GM12878 (cell line): ENCODE measurements around the gene GLT6D1. TPM values are rescaled to one million over a fixed set of nuclear protein-coding genes. Genes with fewer than 3 reads are reported as not detected.

Source experiments
- ATAC-seq: fragments of 200-7000 bp; cut with Tn5 transposase; 3 replicates; pipeline ENCODE4 v1.9.1; 2020; ENCODE audit warnings: mild to moderate bottlenecking, moderate library complexity
- BruUV-seq: library from RNA; stranded (reverse); fragments of 400-500 nt; replicated peaks from 2 replicates; lab custom pipeline; 2021; lab: Mats Ljungman, UMichigan
- CTCF ChIA-PET: fragments of 300-600 bp; sonication (Branson Sonifier 250); formaldehyde crosslinking; extraction: SDS; loops from one replicate; lab custom pipeline; 2021; ENCODE audit warnings: inconsistent platforms; lab: Yijun Ruan, JAX
- POLR2A ChIA-PET: fragments of 350-600 bp; formaldehyde crosslinking; extraction: SDS; loops from one replicate; lab custom pipeline; 2021; ENCODE audit warnings: inconsistent platforms; lab: Charles Lee
- RAD21 ChIA-PET: fragments of 300-600 bp; sonication (Branson Sonifier 250); formaldehyde crosslinking; loops from one replicate; lab custom pipeline; 2023; ENCODE audit warnings: antibody characterized with exemption; ENCODE audit not compliant: unreplicated experiment; lab: Charles Lee
- SMC1A ChIA-PET: fragments of 300-600 bp; sonication (Branson Sonifier 250); formaldehyde crosslinking; loops from one replicate; lab custom pipeline; 2023; ENCODE audit not compliant: unreplicated experiment, uncharacterized antibody; lab: Charles Lee
- DNase-seq: peaks from one replicate; pipeline ENCODE4 v3.0.0-alpha.2; 2011; ENCODE audit warnings: low read depth, low spot score
- FAIRE-seq: peaks from 3 replicates; lab custom pipeline; 2011; peaks lifted over from hg19 to GRCh38; lab: Jason Lieb, UNC
- H2AFZ ChIP-seq: 2 replicates; pipeline ENCODE4 v1.6.0; 2011; ENCODE audit warnings: low read depth, low read length, control low read depth; ENCODE audit not compliant: control insufficient read depth
- H3K27ac ChIP-seq: 2 replicates; pipeline ENCODE4 v1.5.1; 2011; ENCODE audit warnings: control low read depth; ENCODE audit not compliant: control insufficient read depth, insufficient read depth
- H3K27me3 ChIP-seq, 2 experiments: replicated peaks in 1 of 2; 2 replicates each; pipeline versions ENCODE4 v1.6.0 to v1.6.1; 2011; ENCODE audit warnings: low read length in 1 of 2; ENCODE audit not compliant: control insufficient read depth in 2 of 2, insufficient read depth in 2 of 2
- H3K36me3 ChIP-seq, 2 experiments: 2 replicates each; pipeline ENCODE4 v1.5.1; 2011; ENCODE audit warnings: low read length in 1 of 2; ENCODE audit not compliant: control insufficient read depth in 2 of 2, insufficient read depth in 2 of 2
- H3K4me1 ChIP-seq: 2 replicates; pipeline ENCODE4 v1.6.1; 2011; ENCODE audit warnings: mild to moderate bottlenecking, low read length, moderate library complexity, mixed read lengths; ENCODE audit not compliant: control insufficient read depth, insufficient read depth
- H3K4me2 ChIP-seq: 2 replicates; pipeline ENCODE4 v1.6.0; 2011; ENCODE audit warnings: control low read depth; ENCODE audit not compliant: control insufficient read depth, insufficient read depth
- H3K4me3 ChIP-seq: fragments of 200-600 bp; sonication (generic); 2 replicates; pipeline ENCODE4 v1.5.1; 2016
- H3K79me2 ChIP-seq: 2 replicates; pipeline ENCODE4 v1.6.0; 2011; ENCODE audit warnings: low read length; ENCODE audit not compliant: control insufficient read depth, insufficient read depth
- H3K9ac ChIP-seq: 2 replicates; pipeline ENCODE4 v1.8.0; 2011; ENCODE audit warnings: low read length, control low read depth, mixed read lengths; ENCODE audit not compliant: control insufficient read depth, insufficient read depth
- H3K9me3 ChIP-seq: replicated peaks from 3 replicates; pipeline ENCODE4 v1.5.1; 2011; ENCODE audit warnings: mild to moderate bottlenecking, low read length; ENCODE audit not compliant: control insufficient read depth, insufficient read depth
- H4K20me1 ChIP-seq: 2 replicates; pipeline ENCODE4 v1.6.0; 2011; ENCODE audit not compliant: control insufficient read depth, insufficient read depth
- BCL11A ChIP-seq: IDR thresholded peaks from 2 replicates; pipeline ENCODE4 v1.6.1; 2011; ENCODE audit warnings: low read depth, low read length
- E2F4 ChIP-seq: IDR thresholded peaks from 2 replicates; pipeline ENCODE4 v1.6.1; 2012; ENCODE audit warnings: low read depth, low read length, improper control_type of control experiment
- ELK1 ChIP-seq: IDR thresholded peaks from 2 replicates; pipeline ENCODE4 v1.6.1; 2012; ENCODE audit warnings: low read depth, low read length, improper control_type of control experiment
- IKZF2 ChIP-seq, 2 experiments: fragments of 450-650 bp; IDR thresholded peaks; 2 replicates each; pipeline ENCODE4 v1.6.1; 2017; ENCODE audit warnings: mild to moderate bottlenecking in 2 of 2, moderate library complexity in 2 of 2
- MTA3 ChIP-seq: IDR thresholded peaks from 2 replicates; pipeline ENCODE4 v1.6.1; 2012; ENCODE audit warnings: low read length, inconsistent platforms, borderline replicate concordance
- RAD21 ChIP-seq: IDR thresholded peaks from 2 replicates; pipeline ENCODE4 v1.6.1; 2011; ENCODE audit warnings: mild to moderate bottlenecking, low read depth, low read length, moderate library complexity; ENCODE audit not compliant: insufficient read depth
- RAD51 ChIP-seq: fragments of 450-650 bp; IDR thresholded peaks from 2 replicates; pipeline ENCODE4 v1.6.1; 2016; ENCODE audit warnings: moderate library complexity, mild to moderate bottlenecking, inconsistent platforms
- RFX5 ChIP-seq: IDR thresholded peaks from 2 replicates; pipeline ENCODE4 v1.6.1; 2011; ENCODE audit warnings: low read depth, low read length, improper control_type of control experiment
- SKIL ChIP-seq: fragments of 450-650 bp; IDR thresholded peaks from 2 replicates; pipeline ENCODE4 v1.6.1; 2017; ENCODE audit warnings: mild to moderate bottlenecking, low read depth, inconsistent platforms; ENCODE audit not compliant: poor library complexity, severe bottlenecking
- SMARCA5 ChIP-seq: fragments of 450-650 bp; IDR thresholded peaks from 2 replicates; pipeline ENCODE4 v1.6.1; 2017; ENCODE audit warnings: mild to moderate bottlenecking
- SREBF2 ChIP-seq: IDR thresholded peaks from 2 replicates; pipeline ENCODE4 v1.6.1; 2012; ENCODE audit warnings: mild to moderate bottlenecking, low read length
- ZSCAN29 ChIP-seq: fragments of 450-650 bp; IDR thresholded peaks from 2 replicates; pipeline ENCODE4 v1.6.1; 2017; ENCODE audit warnings: mild to moderate bottlenecking, moderate library complexity
- WGBS: methylation state at CpG from one replicate; pipeline ENCODE4 v1.1.6; 2016; ENCODE audit warnings: low lambda C conversion rate; ENCODE audit not compliant: insufficient replicate concordance, insufficient coverage; ENCODE audit errors: missing lambda C conversion rate; 5-methylcytosine and 5-hydroxymethylcytosine counted together
- in situ Hi-C: fragments of 300-500 bp; cut with MboI; formaldehyde crosslinking; loops from 9 replicates; pipeline ENCODE4 v1.14.3; 2018; ENCODE audit warnings: mixed read lengths
- intact Hi-C: fragments of 100-400 bp; cut with micrococcal nuclease; formaldehyde crosslinking; loops from one replicate; pipeline ENCODE4 v1.14.2; 2022; ENCODE audit not compliant: unreplicated experiment
- polyA plus RNA-seq, 11 experiments: library from polyadenylated mRNA; depleted of rRNA in 4 of 11; unstranded in 6 of 11; stranded (reverse) in 5 of 11; fragments of >200 nt; fragmentation: Nextera tagmentation in 4 of 11; fragmentation: Illumina TruSeq in 1 of 11; extraction: Ambion mirVana in 4 of 11; extraction: Trizol in 1 of 11; gene quantifications; 1 replicate in 1 of 11; 2 replicates in 10 of 11; pipeline versions ENCODE4 v1.2.1 to v1.2.3, GENCODE V29; 2011 to 2016; ENCODE audit warnings: inconsistent platforms in 2 of 11, missing spikeins in 2 of 11, low read depth in 1 of 11
- total RNA-seq, 4 experiments: library from RNA; depleted of rRNA in 3 of 4; stranded (reverse); fragments of >200 nt in 3 of 4; fragmentation: Illumina TruSeq in 1 of 4; extraction: Trizol in 1 of 4; gene quantifications; 2 replicates each; pipeline versions ENCODE4 v1.2.1 to v1.2.3, GENCODE V29; 2013 to 2021

The GLT6D1 gene
- total and polyA plus RNA-seq, 10 of the 15 experiments (the other 5 are each of a cell fraction or from before 2014, with no cell fraction given): not detected

- BruUV-seq: no TSS peak
- no peaks in the 10 kb centered on the region for H3K79me2 ChIP-seq
- ChIA-PET RAD21 (no interaction called here), POLR2A (no interaction called here), CTCF (no interaction called here), SMC1A (no interaction called here)
- no peak overlapping the region for H3K4me2 ChIP-seq
- in situ Hi-C loops (no loop called here), intact Hi-C loops (no loop called here)
- H4K20me1 ChIP-seq: no peaks in the 10 kb centered on the region
- no peak overlapping the region for H3K9ac ChIP-seq
- H3K36me3 ChIP-seq: no peaks in the 10 kb centered on the region
- H3K27ac ChIP-seq: no peak overlapping the region
- no peak for DNase-seq
- ATAC-seq: no peak
- FAIRE-seq: no peak
- no peak overlapping the region for H3K4me3 ChIP-seq
- 40% methylated on average over 32 of the region's 32 CpGs for WGBS
- H3K27me3 ChIP-seq: no peaks in the 10 kb centered on the region
- H3K4me1 ChIP-seq: no peaks in the 10 kb centered on the region
- TF ChIP-seq RAD21 (no peak), MTA3 (no peak), IKZF2 (IDR thresholded peaks at IDR 0.05) (no peak), BCL11A (no peak), SMARCA5 (no peak), E2F4 (no peak), SKIL (no peak), RAD51 (no peak), ZSCAN29 (no peak), SREBF2 (no peak), RFX5 (no peak), ELK1 (no peak)
- H3K9me3 ChIP-seq: no peaks in the 10 kb centered on the region
- H2AFZ ChIP-seq: no peak overlapping the region
Measured at GRCh38 chr9:135664801-135665794, 25.8 kb upstream of the GLT6D1 start.
